HCT116 (cell line): Measurements from ENCODE around the gene ENGASE. TPM values are rescaled to one million over a fixed set of nuclear protein-coding genes. Genes with fewer than 3 reads are reported as not detected.

Experiments
- ATAC-seq: fragments of 200-7000 bp; cut with Tn5 transposase; 2 replicates; pipeline ENCODE4 v1.9.1; 2020; ENCODE audit warnings: mild to moderate bottlenecking, moderate library complexity
- BruUV-seq: library from RNA; stranded (reverse); fragments of 400-500 nt; replicated peaks from 2 replicates; lab custom pipeline; 2021; lab: Mats Ljungman, UMichigan
- CTCF ChIA-PET: fragments of 300-600 bp; sonication (Branson Sonifier 250); formaldehyde crosslinking; loops from one replicate; lab custom pipeline; 2021; ENCODE audit warnings: antibody characterized with exemption; lab: Charles Lee
- POLR2A ChIA-PET: fragments of 300-600, 350-600 bp; sonication (Branson Sonifier 250); formaldehyde crosslinking; loops from one replicate; lab custom pipeline; 2021; ENCODE audit warnings: antibody characterized with exemption; lab: Charles Lee
- RAD21 ChIA-PET, 2 experiments: fragments of 300-600 bp; sonication (Branson Sonifier 250); formaldehyde crosslinking; loops; one replicate each; lab custom pipeline; 2023; ENCODE audit warnings: low total read pairs in 2 of 2; ENCODE audit not compliant: uncharacterized antibody in 2 of 2, unreplicated experiment in 2 of 2, low non-redundant PET in 1 of 2; lab: Charles Lee
- DNase-seq: peaks from one replicate; pipeline ENCODE4 v3.0.0-alpha.2; 2010; ENCODE audit warnings: low read depth, low spot score
- H2AFZ ChIP-seq: fragments of 200-600 bp; shearing (Covaris generic), sonication (generic); 2 replicates; pipeline ENCODE4 v1.6.1; 2017; ENCODE audit warnings: low read depth, mixed run types, mixed read lengths, antibody characterized with exemption, low read length; ENCODE audit not compliant: poor library complexity, severe bottlenecking
- H3K27ac ChIP-seq: 2 replicates; pipeline ENCODE4 v1.5.1; 2012; ENCODE audit warnings: low read depth, low read length
- H3K27me3 ChIP-seq: fragments of 200-600 bp; sonication (generic); 2 replicates; pipeline ENCODE4 v1.6.1; 2016; ENCODE audit warnings: mixed run types, low read length, mixed read lengths; ENCODE audit not compliant: insufficient read depth
- H3K36me3 ChIP-seq, 2 experiments: fragments of 200-500 bp in 1 of 2; fragments of 200-600 bp in 1 of 2; sonication (Bioruptor generic) in 1 of 2; sonication (generic) in 1 of 2; 2 replicates each; pipeline versions ENCODE4 v1.5.1 to v1.6.1; 2014 to 2016; ENCODE audit warnings: low read length in 2 of 2, inconsistent platforms in 1 of 2, mixed read lengths in 1 of 2, mixed run types in 1 of 2; ENCODE audit not compliant: insufficient read depth in 2 of 2, control insufficient read depth in 1 of 2
- H3K4me1 ChIP-seq, 2 experiments: fragments of 200-600 bp in 1 of 2; sonication (generic) in 1 of 2; 2 replicates each; pipeline versions ENCODE4 v1.5.1 to v1.6.1; 2012 to 2017; ENCODE audit warnings: low read length in 2 of 2, inconsistent platforms in 1 of 2, mild to moderate bottlenecking in 1 of 2, mixed read lengths in 1 of 2, mixed run types in 1 of 2, moderate library complexity in 1 of 2; ENCODE audit not compliant: insufficient read depth in 2 of 2, control insufficient read depth in 1 of 2
- H3K4me2 ChIP-seq: fragments of 200-600 bp; sonication (generic); 2 replicates; pipeline ENCODE4 v1.6.1; 2017; ENCODE audit warnings: mixed run types, low read length, mixed read lengths
- H3K4me3 ChIP-seq, 2 experiments: fragments of 200-600 bp in 1 of 2; sonication (generic) in 1 of 2; replicated peaks in 1 of 2; 2 replicates each; pipeline ENCODE4 v1.5.1; 2011 to 2016; ENCODE audit warnings: low read length in 2 of 2, control low read depth in 1 of 2, low read depth in 1 of 2, mild to moderate bottlenecking in 1 of 2, mixed read lengths in 1 of 2, mixed run types in 1 of 2
- H3K79me2 ChIP-seq: fragments of 200-600 bp; sonication (generic); 2 replicates; pipeline ENCODE4 v1.6.1; 2017; ENCODE audit warnings: mild to moderate bottlenecking, mixed run types, low read length, moderate library complexity, mixed read lengths; ENCODE audit not compliant: insufficient read depth
- H3K9ac ChIP-seq: fragments of 200-600 bp; sonication (generic); 2 replicates; pipeline ENCODE4 v1.6.1; 2016; ENCODE audit warnings: low read length, mixed read lengths
- H3K9me2 ChIP-seq: fragments of 200-600 bp; sonication (generic), shearing (Covaris generic); 2 replicates; pipeline ENCODE4 v1.6.1; 2017; ENCODE audit warnings: mixed run types, mild to moderate bottlenecking, moderate library complexity; ENCODE audit not compliant: insufficient read depth
- H3K9me3 ChIP-seq, 2 experiments: fragments of 200-500 bp in 1 of 2; fragments of 200-600 bp in 1 of 2; sonication (Bioruptor generic) in 1 of 2; sonication (generic) in 1 of 2; 2 replicates each; pipeline ENCODE4 v1.6.1; 2014 to 2017; ENCODE audit warnings: low read length in 2 of 2, mixed read lengths in 2 of 2, inconsistent platforms in 1 of 2, low read depth in 1 of 2, mild to moderate bottlenecking in 1 of 2, mixed run types in 1 of 2, moderate library complexity in 1 of 2; ENCODE audit not compliant: control insufficient read depth in 1 of 2, insufficient read depth in 1 of 2
- H4K20me1 ChIP-seq: fragments of 200-600 bp; sonication (generic), shearing (Covaris generic); 2 replicates; pipeline ENCODE4 v1.6.1; 2017; ENCODE audit warnings: mixed run types, mild to moderate bottlenecking, moderate library complexity; ENCODE audit not compliant: insufficient read depth
- CBX3 ChIP-seq: IDR thresholded peaks from 2 replicates; pipeline ENCODE4 v1.6.1; 2012; ENCODE audit warnings: low read depth
- EGR1 ChIP-seq: IDR thresholded peaks from 2 replicates; pipeline ENCODE4 v1.6.1; 2012; ENCODE audit warnings: low read depth
- ELF1 ChIP-seq: IDR thresholded peaks from 2 replicates; pipeline ENCODE4 v1.6.1; 2012; ENCODE audit warnings: low read depth, borderline replicate concordance
- EZH2phosphoT487 ChIP-seq: fragments of 200-600 bp; IDR thresholded peaks from 2 replicates; pipeline ENCODE4 v1.6.1; 2018; ENCODE audit warnings: antibody characterized with exemption, borderline replicate concordance
- FOSL1 ChIP-seq: IDR thresholded peaks from 2 replicates; pipeline ENCODE4 v1.6.1; 2012; ENCODE audit warnings: low read depth
- POLR2A ChIP-seq: IDR thresholded peaks from 2 replicates; pipeline ENCODE4 v1.7.0; 2011; ENCODE audit warnings: borderline replicate concordance; ENCODE audit not compliant: insufficient read depth, insufficient read length; ENCODE audit errors: extremely low read depth
- POLR2AphosphoS5 ChIP-seq: IDR thresholded peaks from 2 replicates; pipeline ENCODE4 v1.6.1; 2011; ENCODE audit warnings: mild to moderate bottlenecking, low read depth, low read length, moderate library complexity
- RAD21 ChIP-seq: IDR thresholded peaks from 2 replicates; pipeline ENCODE4 v1.6.1; 2012; ENCODE audit warnings: low read depth, mild to moderate bottlenecking
- SIN3A ChIP-seq: IDR thresholded peaks from 2 replicates; pipeline ENCODE4 v1.6.1; 2012; ENCODE audit warnings: low read depth
- SRF ChIP-seq: IDR thresholded peaks from 2 replicates; pipeline ENCODE4 v1.6.1; 2012; ENCODE audit warnings: low read depth
- TCF7L2 ChIP-seq: IDR thresholded peaks from 2 replicates; pipeline ENCODE4 v1.7.0; 2011; ENCODE audit warnings: borderline replicate concordance, inconsistent platforms; ENCODE audit not compliant: insufficient read depth, insufficient read length; ENCODE audit errors: extremely low read depth
- ZNF274 ChIP-seq: fragments of 200-500 bp; sonication (Bioruptor generic); IDR thresholded peaks from 2 replicates; pipeline ENCODE4 v1.6.1; 2014; ENCODE audit warnings: mild to moderate bottlenecking, low read depth, low read length, inconsistent platforms
- intact Hi-C: fragments of 100-400 bp; cut with micrococcal nuclease; formaldehyde crosslinking; loops from 2 replicates; pipeline ENCODE4 v1.10.0; 2022
- total RNA-seq: library from RNA; stranded (reverse); gene quantifications from one replicate; pipeline ENCODE4 v1.2.1, GENCODE V29; 2021; ENCODE audit not compliant: unreplicated experiment
- TF ChIP-seq, protein P1 (sequence below): IDR thresholded peaks from 2 replicates; pipeline ENCODE4 v1.6.1; 2012; ENCODE audit warnings: low read depth
- TF ChIP-seq, protein P2 (sequence below): IDR thresholded peaks from 2 replicates; pipeline ENCODE4 v1.6.1; 2011; ENCODE audit warnings: mild to moderate bottlenecking, low read length, moderate library complexity; ENCODE audit not compliant: insufficient replicate concordance; ENCODE audit errors: extremely low read depth
- TF ChIP-seq, protein P3 (sequence below), 3 experiments: fragments of 200-600 bp in 1 of 3; sonication (generic) in 1 of 3; IDR thresholded peaks in 2 of 3; conservative IDR thresholded peaks in 1 of 3; 2 replicates each; pipeline ENCODE4 v1.5.1; 2012 to 2017; ENCODE audit warnings: low read depth in 2 of 3, low read length in 2 of 3, antibody characterized with exemption in 1 of 3, borderline replicate concordance in 1 of 3, control low read depth in 1 of 3, mild to moderate bottlenecking in 1 of 3, mixed read lengths in 1 of 3, mixed run types in 1 of 3, moderate library complexity in 1 of 3; ENCODE audit not compliant: insufficient read depth in 1 of 3

ENGASE gene
- total RNA-seq, 1 experiment from 2014 or later, result 54.2 TPM

DNA sequence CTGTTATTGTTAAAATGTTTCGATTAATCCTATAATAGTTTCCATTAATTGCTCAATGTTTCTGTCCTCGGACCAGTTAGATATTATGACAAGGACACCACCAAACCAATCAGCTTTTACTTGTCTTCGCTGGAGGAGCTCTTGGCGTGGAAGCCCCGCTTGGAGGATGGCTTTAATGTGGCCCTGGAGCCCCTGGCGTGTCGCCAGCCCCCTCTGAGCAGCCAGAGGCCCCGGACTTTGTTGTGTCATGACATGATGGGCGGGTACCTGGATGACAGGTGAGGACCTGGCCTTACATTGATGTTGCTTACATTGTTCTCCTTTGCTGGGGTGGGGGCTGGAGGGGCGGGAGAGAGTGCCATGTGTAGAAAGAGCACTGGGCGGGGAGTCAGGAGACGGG is 3.0 kb downstream of the ENGASE start:
- DNase-seq (no peak), ATAC-seq (no peak)
- ChIA-PET CTCF (interaction anchor here (1.6 kb wide), 1 partner anchor 10 kb away, joined by 4 read pairs; no protein-coding TSS in a partner anchor), RAD21 (no interaction called here), POLR2A (no interaction called here)
- intact Hi-C loops, result no loop called here
- Histone ChIP-seq H3K36me3 (peaks cover 15 to 16% of the 10 kb centered on the region in 2 experiments; a peak in 3 of 4 replicates), H3K27me3 (no peaks in the 10 kb centered on the region), H3K9me2 (no peaks in the 10 kb centered on the region), H3K4me3 (no peak overlapping the region), H3K79me2 (peaks cover 9% of the 10 kb centered on the region; the same call in 1 of the 2 replicates), H3K4me2 (no peak overlapping the region), H3K27ac (no peak overlapping the region), H4K20me1 (no peaks in the 10 kb centered on the region), H2AFZ (no peak overlapping the region), H3K4me1 (peaks cover 10 to 22% of the 10 kb centered on the region in 2 experiments; a peak in 3 of 4 replicates), H3K9ac (no peak overlapping the region), H3K9me3 (no peaks in the 10 kb centered on the region)
- no TSS peak for BruUV-seq
- TF ChIP-seq EGR1 (no peak), ZNF274 (no peak), RAD21 (no peak), POLR2AphosphoS5 (no peak), SIN3A (no peak), ELF1 (no peak), CBX3 (no peak), FOSL1 (no peak), TCF7L2 (no peak), SRF (no peak), POLR2A (no peak), EZH2phosphoT487 (no peak)
- TF ChIP-seq, protein P1, sequence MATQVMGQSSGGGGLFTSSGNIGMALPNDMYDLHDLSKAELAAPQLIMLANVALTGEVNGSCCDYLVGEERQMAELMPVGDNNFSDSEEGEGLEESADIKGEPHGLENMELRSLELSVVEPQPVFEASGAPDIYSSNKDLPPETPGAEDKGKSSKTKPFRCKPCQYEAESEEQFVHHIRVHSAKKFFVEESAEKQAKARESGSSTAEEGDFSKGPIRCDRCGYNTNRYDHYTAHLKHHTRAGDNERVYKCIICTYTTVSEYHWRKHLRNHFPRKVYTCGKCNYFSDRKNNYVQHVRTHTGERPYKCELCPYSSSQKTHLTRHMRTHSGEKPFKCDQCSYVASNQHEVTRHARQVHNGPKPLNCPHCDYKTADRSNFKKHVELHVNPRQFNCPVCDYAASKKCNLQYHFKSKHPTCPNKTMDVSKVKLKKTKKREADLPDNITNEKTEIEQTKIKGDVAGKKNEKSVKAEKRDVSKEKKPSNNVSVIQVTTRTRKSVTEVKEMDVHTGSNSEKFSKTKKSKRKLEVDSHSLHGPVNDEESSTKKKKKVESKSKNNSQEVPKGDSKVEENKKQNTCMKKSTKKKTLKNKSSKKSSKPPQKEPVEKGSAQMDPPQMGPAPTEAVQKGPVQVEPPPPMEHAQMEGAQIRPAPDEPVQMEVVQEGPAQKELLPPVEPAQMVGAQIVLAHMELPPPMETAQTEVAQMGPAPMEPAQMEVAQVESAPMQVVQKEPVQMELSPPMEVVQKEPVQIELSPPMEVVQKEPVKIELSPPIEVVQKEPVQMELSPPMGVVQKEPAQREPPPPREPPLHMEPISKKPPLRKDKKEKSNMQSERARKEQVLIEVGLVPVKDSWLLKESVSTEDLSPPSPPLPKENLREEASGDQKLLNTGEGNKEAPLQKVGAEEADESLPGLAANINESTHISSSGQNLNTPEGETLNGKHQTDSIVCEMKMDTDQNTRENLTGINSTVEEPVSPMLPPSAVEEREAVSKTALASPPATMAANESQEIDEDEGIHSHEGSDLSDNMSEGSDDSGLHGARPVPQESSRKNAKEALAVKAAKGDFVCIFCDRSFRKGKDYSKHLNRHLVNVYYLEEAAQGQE, result no peak
- TF ChIP-seq, protein P2, sequence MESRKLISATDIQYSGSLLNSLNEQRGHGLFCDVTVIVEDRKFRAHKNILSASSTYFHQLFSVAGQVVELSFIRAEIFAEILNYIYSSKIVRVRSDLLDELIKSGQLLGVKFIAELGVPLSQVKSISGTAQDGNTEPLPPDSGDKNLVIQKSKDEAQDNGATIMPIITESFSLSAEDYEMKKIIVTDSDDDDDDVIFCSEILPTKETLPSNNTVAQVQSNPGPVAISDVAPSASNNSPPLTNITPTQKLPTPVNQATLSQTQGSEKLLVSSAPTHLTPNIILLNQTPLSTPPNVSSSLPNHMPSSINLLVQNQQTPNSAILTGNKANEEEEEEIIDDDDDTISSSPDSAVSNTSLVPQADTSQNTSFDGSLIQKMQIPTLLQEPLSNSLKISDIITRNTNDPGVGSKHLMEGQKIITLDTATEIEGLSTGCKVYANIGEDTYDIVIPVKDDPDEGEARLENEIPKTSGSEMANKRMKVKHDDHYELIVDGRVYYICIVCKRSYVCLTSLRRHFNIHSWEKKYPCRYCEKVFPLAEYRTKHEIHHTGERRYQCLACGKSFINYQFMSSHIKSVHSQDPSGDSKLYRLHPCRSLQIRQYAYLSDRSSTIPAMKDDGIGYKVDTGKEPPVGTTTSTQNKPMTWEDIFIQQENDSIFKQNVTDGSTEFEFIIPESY, result no peak
- TF ChIP-seq, protein P3, sequence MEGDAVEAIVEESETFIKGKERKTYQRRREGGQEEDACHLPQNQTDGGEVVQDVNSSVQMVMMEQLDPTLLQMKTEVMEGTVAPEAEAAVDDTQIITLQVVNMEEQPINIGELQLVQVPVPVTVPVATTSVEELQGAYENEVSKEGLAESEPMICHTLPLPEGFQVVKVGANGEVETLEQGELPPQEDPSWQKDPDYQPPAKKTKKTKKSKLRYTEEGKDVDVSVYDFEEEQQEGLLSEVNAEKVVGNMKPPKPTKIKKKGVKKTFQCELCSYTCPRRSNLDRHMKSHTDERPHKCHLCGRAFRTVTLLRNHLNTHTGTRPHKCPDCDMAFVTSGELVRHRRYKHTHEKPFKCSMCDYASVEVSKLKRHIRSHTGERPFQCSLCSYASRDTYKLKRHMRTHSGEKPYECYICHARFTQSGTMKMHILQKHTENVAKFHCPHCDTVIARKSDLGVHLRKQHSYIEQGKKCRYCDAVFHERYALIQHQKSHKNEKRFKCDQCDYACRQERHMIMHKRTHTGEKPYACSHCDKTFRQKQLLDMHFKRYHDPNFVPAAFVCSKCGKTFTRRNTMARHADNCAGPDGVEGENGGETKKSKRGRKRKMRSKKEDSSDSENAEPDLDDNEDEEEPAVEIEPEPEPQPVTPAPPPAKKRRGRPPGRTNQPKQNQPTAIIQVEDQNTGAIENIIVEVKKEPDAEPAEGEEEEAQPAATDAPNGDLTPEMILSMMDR (IDR thresholded peaks at IDR 0.05 in 2 of 3, conservative IDR thresholded peaks at IDR 0.05 in 1 of 3; ENCODE audit: borderline replicate concordance in 1 of 3, insufficient read depth in 1 of 3, low read depth in 2 of 3, low read length in 2 of 3), result no peak
